Activated T-helper 1 cell treated with anti-CD3 and anti-CD28 coated beads, Interleukin-12 subunit alpha, Interleukin-12 subunit beta, Interleukin-2, Interleukin-4 antibody, amounts not matched to agents 30 ng/mL and 10 ng/mL and 1 ng/mL, durations not matched to agents 14 hours and 24 hours and 36 hours (primary cell): ENCODE results near the gene IMPA2. TPM values are rescaled to one million over a fixed set of nuclear protein-coding genes. Genes with fewer than 3 reads are reported as not detected.
"Not testable (repeated sequence)": the region's sequence is repeated elsewhere in the genome, so short reads cannot be mapped to it uniquely, and the experiment has no call there.

Source experiments
- DNase-seq: peaks from one replicate; pipeline ENCODE4 v3.0.0; 2021; ENCODE audit warnings: low spot score
- H3K27ac Mint-ChIP-seq: one replicate; pipeline ENCODE4 v1.8.0; 2021; ENCODE audit warnings: mild to moderate bottlenecking, mixed read lengths
- H3K27me3 Mint-ChIP-seq: one replicate; pipeline ENCODE4 v1.8.0; 2022; ENCODE audit warnings: mild to moderate bottlenecking, moderate library complexity, mixed read lengths; ENCODE audit not compliant: insufficient read depth
- H3K36me3 Mint-ChIP-seq: one replicate; pipeline ENCODE4 v1.8.0; 2021; ENCODE audit warnings: low read depth, mixed read lengths
- H3K4me1 Mint-ChIP-seq: one replicate; pipeline ENCODE4 v1.8.0; 2021; ENCODE audit warnings: low read depth, mixed read lengths
- H3K4me3 Mint-ChIP-seq: one replicate; pipeline ENCODE4 v1.8.0; 2021; ENCODE audit warnings: mild to moderate bottlenecking, moderate library complexity, mixed read lengths
- H3K9me3 Mint-ChIP-seq: one replicate; pipeline ENCODE4 v1.8.0; 2021; ENCODE audit warnings: mixed read lengths
- intact Hi-C: fragments of 100-400 bp; cut with micrococcal nuclease; formaldehyde crosslinking; loops from one replicate; pipeline ENCODE4 v1.15.1; 2024
- total RNA-seq: library from RNA; stranded (reverse); gene quantifications from 2 replicates; pipeline ENCODE4 v1.2.3, GENCODE V29; 2022

Gene IMPA2
- total RNA-seq, 1 donor from 2014 or later = 19.3 TPM

DNA sequence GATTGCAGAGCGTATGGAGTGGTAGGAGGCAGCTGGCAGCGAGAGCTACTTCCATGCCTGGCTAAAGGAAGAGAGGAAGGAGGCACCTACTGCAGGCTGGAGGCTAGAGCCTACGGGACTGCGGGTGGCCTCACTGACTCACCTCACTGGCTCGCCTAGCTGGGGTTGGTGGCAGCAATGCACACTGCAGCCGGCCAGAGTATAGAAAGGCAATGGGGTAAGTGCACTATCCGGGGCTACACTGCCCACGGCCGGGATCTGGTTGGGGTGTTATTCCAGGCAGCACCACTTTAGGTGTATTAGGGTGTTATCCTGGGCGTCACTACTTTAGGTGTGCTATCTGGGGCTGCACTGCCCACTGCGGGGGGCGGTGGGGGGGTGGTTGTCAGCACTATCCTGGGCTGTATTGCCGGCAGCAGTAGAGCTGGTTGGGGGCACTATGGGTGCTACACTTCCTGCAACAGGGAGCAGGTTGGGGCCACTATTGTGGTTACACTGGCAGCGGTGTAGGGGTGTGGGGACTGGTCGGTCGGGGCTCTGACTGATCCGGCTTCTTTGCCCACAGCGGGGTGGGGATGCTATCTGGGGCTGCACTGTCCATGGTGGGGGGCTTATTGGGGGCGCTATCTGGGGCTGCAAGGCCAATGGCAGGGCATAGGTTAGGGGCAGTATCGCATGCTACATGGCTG is 79.0 kb downstream of the IMPA2 start:
- DNase-seq = no peak
- Mint-ChIP-seq H3K4me3 (no peak overlapping the region), H3K27ac (no peak overlapping the region), H3K27me3 (no peaks in the 10 kb centered on the region), H3K36me3 (no peaks in the 10 kb centered on the region), H3K9me3 (no peaks in the 10 kb centered on the region), H3K4me1 (no peaks in the 10 kb centered on the region)
- intact Hi-C loops = no loop called here

GRCh38 chr18:12061685-12062084 is 80.4 kb downstream of the IMPA2 start:
- Mint-ChIP-seq H3K9me3 (no peaks in the 10 kb centered on the region), H3K4me3 (no peak overlapping the region), H3K27me3 (no peaks in the 10 kb centered on the region), H3K27ac (no peak overlapping the region), H3K36me3 (no peaks in the 10 kb centered on the region), H3K4me1 (no peaks in the 10 kb centered on the region)
- intact Hi-C loops = no loop called here
- DNase-seq = no peak

DNA sequence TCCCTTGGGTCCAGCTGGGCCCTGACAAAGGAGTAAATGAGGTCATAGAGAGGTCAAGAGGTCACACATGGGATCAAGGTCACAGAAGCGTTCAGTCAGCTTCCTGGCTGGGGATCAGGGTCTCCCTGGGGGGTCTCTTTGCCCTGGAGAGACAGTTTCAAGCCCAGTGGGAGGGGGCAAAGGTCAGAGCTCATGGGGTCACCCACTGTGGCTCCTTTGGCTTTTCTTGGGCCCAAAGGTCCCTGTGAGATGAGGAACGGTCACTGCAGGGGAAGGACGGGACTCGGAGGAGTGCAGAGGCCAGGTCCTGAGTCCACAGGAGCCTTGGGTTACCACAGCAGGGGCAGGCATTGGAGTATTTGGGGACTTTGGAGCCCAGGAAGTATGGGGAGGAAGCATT is 81.7 kb downstream of the IMPA2 start:
- no peak for DNase-seq
- no peaks in the 10 kb centered on the region for H3K36me3 Mint-ChIP-seq
- H3K4me3 Mint-ChIP-seq = no peak overlapping the region
- intact Hi-C loops = no loop called here
- H3K27me3 Mint-ChIP-seq = no peaks in the 10 kb centered on the region
- no peak overlapping the region for H3K27ac Mint-ChIP-seq
- no peaks in the 10 kb centered on the region for H3K4me1 Mint-ChIP-seq
- no peaks in the 10 kb centered on the region for H3K9me3 Mint-ChIP-seq

- H3K27ac Mint-ChIP-seq = no peak overlapping the region
- H3K27me3 Mint-ChIP-seq = no peaks in the 10 kb centered on the region
- intact Hi-C loops = no loop called here
- no peak for DNase-seq
- H3K4me1 Mint-ChIP-seq = no peaks in the 10 kb centered on the region
- H3K36me3 Mint-ChIP-seq = no peaks in the 10 kb centered on the region
- no peaks in the 10 kb centered on the region for H3K9me3 Mint-ChIP-seq
- H3K4me3 Mint-ChIP-seq = no peak overlapping the region
Measured at GRCh38 chr18:12064086-12064763, 82.9 kb downstream of the IMPA2 start.

GRCh38 chr18:12065397-12065796 is 84.1 kb downstream of the IMPA2 start:
- Mint-ChIP-seq H3K4me3 (no peak overlapping the region), H3K36me3 (no peaks in the 10 kb centered on the region), H3K27me3 (peaks cover 2% of the 10 kb centered on the region), H3K4me1 (no peaks in the 10 kb centered on the region), H3K27ac (no peak overlapping the region), H3K9me3 (no peaks in the 10 kb centered on the region)
- no peak for DNase-seq
- intact Hi-C loops = no loop called here

DNA sequence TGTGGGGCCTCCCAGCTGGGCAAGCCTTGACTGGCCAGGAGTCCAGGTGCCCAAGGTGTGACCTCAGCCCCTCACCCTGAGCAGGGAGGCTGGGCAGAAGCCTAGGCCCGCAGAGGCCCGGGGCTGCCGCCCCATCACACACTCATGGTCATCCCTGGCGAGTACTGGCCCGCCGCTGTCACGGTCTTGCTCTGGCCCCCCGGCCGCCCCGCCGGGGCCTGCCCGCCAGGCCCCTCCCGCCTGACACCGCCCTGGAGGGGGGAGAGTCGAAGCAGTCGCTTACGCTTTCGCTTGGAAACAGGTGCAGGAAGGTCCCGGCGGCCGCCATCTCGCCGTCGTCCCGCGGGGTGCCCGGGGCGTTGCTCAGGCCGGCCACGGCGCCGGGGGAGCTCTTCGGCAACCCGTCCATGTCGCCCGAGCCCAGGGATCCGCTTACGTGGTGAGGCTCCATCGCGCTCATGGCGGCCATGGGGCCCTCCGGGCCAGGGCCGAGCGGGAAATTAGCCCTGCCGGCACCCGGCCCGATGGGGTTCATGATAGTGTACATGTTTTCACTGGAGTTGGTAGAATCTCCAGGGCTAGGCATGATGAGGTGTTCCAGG is 85.7 kb downstream of the IMPA2 start:
- H3K36me3 Mint-ChIP-seq = no peaks in the 10 kb centered on the region
- DNase-seq = no peak
- H3K4me3 Mint-ChIP-seq = no peak overlapping the region
- H3K4me1 Mint-ChIP-seq = no peaks in the 10 kb centered on the region
- H3K27me3 Mint-ChIP-seq = peaks cover 8% of the 10 kb centered on the region
- no peaks in the 10 kb centered on the region for H3K9me3 Mint-ChIP-seq
- intact Hi-C loops = no loop called here
- no peak overlapping the region for H3K27ac Mint-ChIP-seq

DNA sequence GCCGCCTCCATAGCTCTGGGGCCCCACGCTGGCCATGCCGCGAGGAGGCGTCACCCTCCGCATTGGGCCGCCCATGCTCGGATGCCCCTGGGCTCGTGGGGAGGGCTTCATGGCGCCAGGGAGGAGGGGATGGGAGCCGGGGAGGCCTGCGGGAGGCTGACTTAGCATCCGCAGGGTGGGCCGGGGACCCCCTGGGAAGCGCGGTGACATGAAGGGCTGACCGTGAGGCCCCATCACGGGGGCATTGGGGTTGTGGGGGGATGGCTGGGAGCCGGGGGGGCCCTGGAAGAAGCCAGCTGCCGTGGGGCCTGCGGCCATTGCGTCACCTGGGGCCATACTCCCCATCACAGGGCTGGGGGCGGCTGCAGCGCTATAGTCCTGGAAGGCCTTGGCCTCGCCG is 86.4 kb downstream of the IMPA2 start:
- DNase-seq = no peak
- no peak overlapping the region for H3K4me3 Mint-ChIP-seq

DNA sequence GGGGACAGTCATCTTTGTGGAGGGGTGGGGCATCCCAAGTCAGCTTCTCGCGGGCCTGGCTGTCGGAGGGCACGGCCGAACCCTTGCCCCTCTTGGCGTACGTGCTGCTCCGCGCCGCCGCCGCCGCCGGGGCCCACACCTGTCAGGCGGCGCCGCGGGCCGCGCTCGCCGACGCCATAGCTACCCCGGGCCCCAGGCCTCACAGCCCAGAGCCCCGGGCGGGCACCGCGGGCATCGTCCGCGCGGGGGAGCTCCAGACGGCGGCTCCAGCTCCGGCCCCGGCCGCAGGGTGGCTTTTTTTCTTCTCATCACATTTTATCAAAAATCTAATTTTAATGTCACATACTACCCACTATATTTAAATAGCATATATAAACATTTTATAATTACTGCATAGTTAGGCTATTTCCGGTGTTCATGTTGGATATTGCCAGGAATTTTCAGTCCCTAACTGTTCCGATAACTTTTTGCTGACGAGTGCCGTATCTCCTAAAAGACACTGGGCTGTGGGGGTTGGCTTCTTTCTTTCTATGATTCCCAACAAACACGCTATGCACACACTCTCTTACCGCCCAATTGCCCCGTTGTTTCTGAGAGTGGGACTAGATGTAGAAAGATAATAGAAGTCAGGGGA is 87.1 kb downstream of the IMPA2 start:
- H3K4me3 Mint-ChIP-seq, H3K27ac Mint-ChIP-seq, H3K9me3 Mint-ChIP-seq, H3K4me1 Mint-ChIP-seq, intact Hi-C loops, DNase-seq, H3K36me3 Mint-ChIP-seq: not testable (repeated sequence)
- H3K27me3 Mint-ChIP-seq = peaks cover 14% of the 10 kb centered on the region

More for the DNA sequence above, 86.4 kb downstream of the IMPA2 start:
- no peaks in the 10 kb centered on the region for H3K4me1 Mint-ChIP-seq
- peaks cover 11% of the 10 kb centered on the region for H3K27me3 Mint-ChIP-seq
- intact Hi-C loops = no loop called here
- no peaks in the 10 kb centered on the region for H3K36me3 Mint-ChIP-seq
- H3K9me3 Mint-ChIP-seq = no peaks in the 10 kb centered on the region
- no peak overlapping the region for H3K27ac Mint-ChIP-seq

DNA sequence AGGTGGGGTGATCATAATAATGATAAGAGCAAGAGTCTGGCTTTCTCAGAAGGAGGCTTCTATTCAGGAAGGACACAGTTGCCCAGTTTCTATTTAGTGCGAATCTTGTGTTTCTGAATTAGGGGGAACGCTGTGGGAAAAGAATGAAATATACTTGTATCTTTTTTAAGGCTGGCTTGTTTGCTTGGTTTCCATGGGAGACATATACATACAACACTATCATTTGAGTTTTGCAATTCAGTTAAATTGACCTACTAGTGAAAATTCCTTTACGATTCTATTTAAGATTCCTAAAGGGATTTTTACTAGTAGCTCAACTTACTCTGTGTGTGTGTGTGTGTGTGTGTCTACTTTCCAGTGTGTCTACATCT is 87.6 kb downstream of the IMPA2 start:
- Mint-ChIP-seq H3K9me3 (no peaks in the 10 kb centered on the region), H3K36me3 (no peaks in the 10 kb centered on the region), H3K27ac (no peak overlapping the region), H3K4me1 (no peaks in the 10 kb centered on the region), H3K27me3 (peaks cover 15% of the 10 kb centered on the region), H3K4me3 (no peak overlapping the region)
- no peak for DNase-seq
- intact Hi-C loops = no loop called here

GRCh38 chr18:12071066-12071465 is 89.8 kb downstream of the IMPA2 start:
- H3K27ac Mint-ChIP-seq, H3K4me1 Mint-ChIP-seq, H3K9me3 Mint-ChIP-seq, intact Hi-C loops, H3K4me3 Mint-ChIP-seq, H3K36me3 Mint-ChIP-seq, DNase-seq: not testable (repeated sequence)
- H3K27me3 Mint-ChIP-seq = peaks cover 27% of the 10 kb centered on the region

DNA sequence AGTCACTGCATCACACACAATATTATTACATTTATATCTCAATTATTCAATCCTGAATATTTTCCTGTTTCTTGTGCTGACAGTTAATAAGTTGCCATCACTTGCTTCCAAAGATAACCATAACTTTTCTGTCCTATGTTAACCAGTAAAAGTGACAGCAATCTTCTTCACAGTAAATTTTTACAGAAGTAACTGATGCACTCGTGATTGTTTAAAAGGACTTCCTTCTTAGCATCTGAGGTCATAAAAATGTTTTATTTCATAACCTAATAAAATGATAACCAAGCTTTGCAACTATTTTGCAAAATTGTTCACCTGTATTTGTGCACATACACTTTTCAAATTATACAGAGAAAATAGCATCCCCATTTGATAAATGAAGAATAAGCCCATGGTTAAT is 91.7 kb downstream of the IMPA2 start:
- intact Hi-C loops = no loop called here
- DNase-seq = no peak
- Mint-ChIP-seq H3K4me1 (no peaks in the 10 kb centered on the region), H3K4me3 (no peak overlapping the region), H3K27ac (no peak overlapping the region), H3K9me3 (no peaks in the 10 kb centered on the region), H3K27me3 (peaks cover 35% of the 10 kb centered on the region), H3K36me3 (no peaks in the 10 kb centered on the region)

DNA sequence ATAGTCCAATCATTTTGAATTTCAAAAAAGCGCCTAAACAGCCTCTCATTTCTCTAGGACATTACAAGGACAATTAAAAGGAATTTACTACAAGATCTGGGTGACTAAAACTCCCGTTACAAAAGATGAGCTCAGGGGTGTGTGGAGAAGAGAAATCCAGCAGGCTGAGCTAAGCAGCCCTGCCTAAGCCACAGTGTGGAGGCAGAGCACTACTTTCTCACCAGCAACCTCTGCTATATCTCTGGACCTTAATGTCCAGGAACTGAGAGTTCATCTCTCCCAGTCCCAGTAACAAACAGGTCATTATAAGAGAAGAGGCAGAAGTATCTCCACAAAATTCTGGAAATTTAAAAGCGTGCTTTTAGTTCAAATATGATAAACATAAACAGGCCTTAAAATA is 93.4 kb downstream of the IMPA2 start:
- H3K36me3 Mint-ChIP-seq = no peaks in the 10 kb centered on the region
- H3K4me1 Mint-ChIP-seq = no peaks in the 10 kb centered on the region
- H3K27ac Mint-ChIP-seq = no peak overlapping the region
- H3K27me3 Mint-ChIP-seq = peaks cover 36% of the 10 kb centered on the region
- intact Hi-C loops = no loop called here
- DNase-seq = no peak
- H3K4me3 Mint-ChIP-seq = no peak overlapping the region
- no peaks in the 10 kb centered on the region for H3K9me3 Mint-ChIP-seq

- DNase-seq = no peak
- intact Hi-C loops = no loop called here
- Mint-ChIP-seq H3K36me3 (no peaks in the 10 kb centered on the region), H3K27me3 (peaks cover 34% of the 10 kb centered on the region), H3K4me1 (no peaks in the 10 kb centered on the region), H3K4me3 (no peak overlapping the region), H3K9me3 (no peaks in the 10 kb centered on the region), H3K27ac (no peak overlapping the region)
Measured at GRCh38 chr18:12076424-12077140, 95.3 kb downstream of the IMPA2 start.
